ENCODE measurements around the gene ANK2. TPM values are rescaled to one million over a fixed set of nuclear protein-coding genes. Genes with fewer than 3 reads are reported as not detected.

The ANK2 gene
- total and polyA plus RNA-seq, 4 donors = 231 to 512 (median 262) TPM

DNA sequence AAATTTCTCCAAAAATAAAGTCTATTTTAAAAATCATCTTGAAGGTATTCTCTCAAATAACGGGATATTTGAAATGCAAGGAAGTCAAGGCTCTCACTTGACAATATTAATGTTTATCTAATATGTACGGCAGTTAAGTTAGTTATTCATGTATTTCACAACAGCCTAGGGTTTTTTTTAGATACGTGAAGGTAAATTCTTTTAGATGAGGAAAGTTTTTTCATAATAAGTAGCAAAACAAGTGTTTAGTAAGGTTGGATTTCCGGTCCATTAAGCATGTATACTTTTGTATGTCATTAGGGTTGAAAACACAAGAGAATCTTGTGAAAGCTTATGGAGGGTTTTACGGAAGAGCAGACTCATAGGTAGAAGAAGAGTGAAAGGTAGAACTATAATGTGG is 273.3 kb downstream of the ANK2 start:
- Histone ChIP-seq H3K36me3 (ENCODE audit: control insufficient read depth, insufficient read depth, low read length) (peaks cover 5% of the 10 kb centered on the region), H3K4me1 (ENCODE audit: control insufficient read depth, insufficient read depth, low read length) (no peaks in the 10 kb centered on the region), H3K9me3 (ENCODE audit: control insufficient read depth, insufficient read depth, low read length) (no peaks in the 10 kb centered on the region), H3K27me3 (ENCODE audit: control insufficient read depth, insufficient read depth, low read length) (no peaks in the 10 kb centered on the region), H3K27ac (ENCODE audit: low read depth, low read length) (no peak overlapping the region), H3K4me3 (ENCODE audit: low read depth, low read length) (no peak overlapping the region)
- no peak for DNase-seq (ENCODE audit: low read depth in 4 of 6, low spot score in 6 of 6)
- 94% methylated on average over 2 of the region's 5 CpGs for WGBS (ENCODE audit: insufficient coverage)

DNA sequence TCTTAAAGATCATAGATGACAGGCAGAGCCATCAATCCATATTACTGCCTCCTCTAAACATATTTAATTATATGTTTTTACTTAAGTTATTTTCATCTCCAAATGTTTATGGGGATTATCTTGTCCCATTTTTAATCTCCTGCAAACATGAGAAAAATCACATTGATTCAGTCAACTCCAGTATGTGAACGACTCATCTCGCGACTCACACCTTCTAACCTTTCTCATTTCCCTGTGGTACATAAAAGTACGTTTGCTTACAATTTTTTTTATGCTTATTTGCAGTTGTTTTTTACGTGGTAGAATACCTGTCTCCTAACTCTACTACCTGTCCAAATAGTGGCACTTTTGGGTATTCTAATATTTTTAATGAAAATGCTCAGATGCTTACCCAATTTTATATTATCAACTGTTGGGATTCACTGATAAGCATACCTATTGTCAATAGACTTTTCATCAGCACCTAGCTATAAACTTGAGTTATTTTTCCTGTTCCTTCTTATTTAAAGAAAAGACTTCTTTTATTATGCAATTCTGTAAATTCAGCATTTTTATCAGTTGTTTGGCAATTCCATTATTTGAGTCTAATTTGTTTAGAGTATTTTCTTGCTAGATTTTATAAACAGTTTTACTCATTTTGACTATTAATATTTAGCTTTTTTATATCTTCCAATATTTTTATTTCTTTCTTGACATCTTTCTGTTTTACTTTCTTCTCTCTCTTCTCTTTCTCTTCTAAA is 276.6 kb downstream of the ANK2 start:
- Histone ChIP-seq H3K4me1 (ENCODE audit: control insufficient read depth, insufficient read depth, low read length) (no peaks in the 10 kb centered on the region), H3K27ac (ENCODE audit: low read depth, low read length) (no peak overlapping the region), H3K9me3 (ENCODE audit: control insufficient read depth, insufficient read depth, low read length) (no peaks in the 10 kb centered on the region), H3K4me3 (ENCODE audit: low read depth, low read length) (no peak overlapping the region), H3K27me3 (ENCODE audit: control insufficient read depth, insufficient read depth, low read length) (no peaks in the 10 kb centered on the region), H3K36me3 (ENCODE audit: control insufficient read depth, insufficient read depth, low read length) (peaks cover 4% of the 10 kb centered on the region)
- no CpG with 5 or more reads among the region's 5 CpGs for WGBS (ENCODE audit: insufficient coverage)
- no peak for DNase-seq (ENCODE audit: low read depth in 4 of 6, low spot score in 6 of 6)

DNA sequence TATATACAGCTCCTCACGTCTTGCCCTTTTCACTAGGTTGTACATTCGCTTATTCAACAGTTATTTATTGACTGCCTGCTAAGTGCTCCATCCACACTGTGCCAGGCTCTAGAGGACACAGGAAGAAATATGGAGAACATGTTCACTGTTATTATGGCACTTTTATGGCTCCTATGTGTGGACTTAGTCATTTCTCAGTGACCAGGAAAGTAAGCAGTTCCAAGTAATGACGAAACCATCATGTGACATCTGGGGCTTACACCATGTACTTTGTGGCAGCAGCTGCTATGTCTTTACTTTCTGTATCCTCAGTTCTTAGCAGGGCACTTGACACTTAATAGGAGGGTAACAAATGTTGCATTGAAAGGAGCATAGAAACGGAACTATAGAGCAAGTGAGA is 278.0 kb downstream of the ANK2 start:
- H3K9me3 ChIP-seq (ENCODE audit: control insufficient read depth, insufficient read depth, low read length) = no peaks in the 10 kb centered on the region
- no peaks in the 10 kb centered on the region for H3K4me1 ChIP-seq (ENCODE audit: control insufficient read depth, insufficient read depth, low read length)
- DNase-seq (ENCODE audit: low read depth in 4 of 6, low spot score in 6 of 6) = peak in 2 of 6 donors; percentile 17 to 76
- H3K27me3 ChIP-seq (ENCODE audit: control insufficient read depth, insufficient read depth, low read length) = no peaks in the 10 kb centered on the region
- no peak overlapping the region for H3K4me3 ChIP-seq (ENCODE audit: low read depth, low read length)
- no peak overlapping the region for H3K27ac ChIP-seq (ENCODE audit: low read depth, low read length)
- 56% methylated on average over 1 of the region's 4 CpGs for WGBS (ENCODE audit: insufficient coverage)
- H3K36me3 ChIP-seq (ENCODE audit: control insufficient read depth, insufficient read depth, low read length) = peaks cover 6% of the 10 kb centered on the region

DNA sequence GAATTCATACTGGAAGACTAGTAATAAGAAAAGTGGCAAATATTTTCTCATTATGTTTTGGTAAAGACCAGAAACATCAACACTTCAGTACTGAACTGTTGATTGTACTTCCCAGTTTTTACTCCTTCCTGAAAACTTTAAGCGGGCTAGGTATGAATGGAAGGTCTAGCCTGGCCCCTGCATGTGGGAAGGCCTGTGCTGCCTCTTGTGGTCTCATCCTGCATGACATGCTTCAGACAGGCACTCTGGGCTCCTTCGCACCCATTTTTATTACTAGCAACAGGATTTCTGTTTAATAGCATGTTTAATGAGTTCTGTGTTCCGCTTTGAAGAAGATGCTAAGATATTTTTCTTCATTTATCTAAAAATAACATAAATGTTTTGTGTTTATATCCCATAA is 279.1 kb downstream of the ANK2 start:
- WGBS (ENCODE audit: insufficient coverage) = no CpG with 5 or more reads among the region's 3 CpGs
- H3K4me1 ChIP-seq (ENCODE audit: control insufficient read depth, insufficient read depth, low read length) = no peaks in the 10 kb centered on the region
- peaks cover 9% of the 10 kb centered on the region for H3K36me3 ChIP-seq (ENCODE audit: control insufficient read depth, insufficient read depth, low read length)
- no peak overlapping the region for H3K27ac ChIP-seq (ENCODE audit: low read depth, low read length)
- peak in 1 of 6 donors; percentile 39 for DNase-seq (ENCODE audit: low read depth in 4 of 6, low spot score in 6 of 6)
- H3K4me3 ChIP-seq (ENCODE audit: low read depth, low read length) = no peak overlapping the region
- no peaks in the 10 kb centered on the region for H3K9me3 ChIP-seq (ENCODE audit: control insufficient read depth, insufficient read depth, low read length)
- H3K27me3 ChIP-seq (ENCODE audit: control insufficient read depth, insufficient read depth, low read length) = no peaks in the 10 kb centered on the region

DNA sequence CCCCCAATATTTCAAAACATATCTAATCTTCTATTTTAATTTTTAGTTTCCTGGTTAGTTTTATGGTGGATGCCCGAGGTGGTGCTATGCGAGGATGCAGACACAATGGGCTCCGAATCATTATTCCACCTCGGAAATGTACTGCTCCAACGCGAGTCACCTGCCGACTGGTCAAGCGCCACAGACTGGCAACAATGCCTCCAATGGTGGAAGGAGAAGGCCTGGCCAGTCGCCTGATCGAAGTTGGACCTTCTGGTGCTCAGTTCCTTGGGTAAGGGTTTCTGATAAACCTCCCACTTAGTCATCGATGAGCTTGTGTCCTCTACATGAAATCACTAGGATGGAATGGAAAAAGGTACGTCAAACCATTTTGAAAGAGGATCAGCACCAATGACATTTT is 280.7 kb downstream of the ANK2 start:
- no peaks in the 10 kb centered on the region for H3K27me3 ChIP-seq (ENCODE audit: control insufficient read depth, insufficient read depth, low read length)
- no peak overlapping the region for H3K27ac ChIP-seq (ENCODE audit: low read depth, low read length)
- WGBS (ENCODE audit: insufficient coverage) = 100% methylated on average over 10 of the region's 12 CpGs
- peaks cover 9% of the 10 kb centered on the region for H3K36me3 ChIP-seq (ENCODE audit: control insufficient read depth, insufficient read depth, low read length)
- no peak overlapping the region for H3K4me3 ChIP-seq (ENCODE audit: low read depth, low read length)
- H3K4me1 ChIP-seq (ENCODE audit: control insufficient read depth, insufficient read depth, low read length) = no peaks in the 10 kb centered on the region
- H3K9me3 ChIP-seq (ENCODE audit: control insufficient read depth, insufficient read depth, low read length) = no peaks in the 10 kb centered on the region
- DNase-seq (ENCODE audit: low read depth in 4 of 6, low spot score in 6 of 6) = no peak

DNA sequence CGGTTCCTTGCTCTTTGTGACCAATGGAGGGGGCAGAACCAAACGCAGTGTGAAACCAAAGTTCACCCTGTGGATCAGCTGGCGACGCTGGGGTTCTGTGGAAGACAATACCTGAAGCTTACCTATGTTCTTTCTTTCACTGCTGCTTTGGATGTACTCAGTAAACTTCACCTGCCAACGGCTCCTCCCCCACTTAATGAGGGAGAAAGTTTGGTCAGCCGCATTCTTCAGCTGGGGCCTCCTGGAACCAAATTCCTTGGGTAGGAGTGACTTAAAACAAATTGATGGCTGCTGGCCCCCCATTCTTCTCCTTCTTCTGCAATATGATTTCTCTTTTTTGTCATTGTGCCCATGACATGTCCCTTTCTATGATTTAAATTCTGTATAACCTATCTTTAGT is 282.4 kb downstream of the ANK2 start:
- no peak for DNase-seq (ENCODE audit: low read depth in 4 of 6, low spot score in 6 of 6)
- Histone ChIP-seq H3K9me3 (ENCODE audit: control insufficient read depth, insufficient read depth, low read length) (no peaks in the 10 kb centered on the region), H3K27me3 (ENCODE audit: control insufficient read depth, insufficient read depth, low read length) (no peaks in the 10 kb centered on the region), H3K27ac (ENCODE audit: low read depth, low read length) (no peak overlapping the region), H3K36me3 (ENCODE audit: control insufficient read depth, insufficient read depth, low read length) (peaks cover 12% of the 10 kb centered on the region), H3K4me1 (ENCODE audit: control insufficient read depth, insufficient read depth, low read length) (no peaks in the 10 kb centered on the region), H3K4me3 (ENCODE audit: low read depth, low read length) (no peak overlapping the region)
- 77% methylated on average over 3 of the region's 6 CpGs for whole genome bisulfite sequencing (ENCODE audit: insufficient coverage)

DNA sequence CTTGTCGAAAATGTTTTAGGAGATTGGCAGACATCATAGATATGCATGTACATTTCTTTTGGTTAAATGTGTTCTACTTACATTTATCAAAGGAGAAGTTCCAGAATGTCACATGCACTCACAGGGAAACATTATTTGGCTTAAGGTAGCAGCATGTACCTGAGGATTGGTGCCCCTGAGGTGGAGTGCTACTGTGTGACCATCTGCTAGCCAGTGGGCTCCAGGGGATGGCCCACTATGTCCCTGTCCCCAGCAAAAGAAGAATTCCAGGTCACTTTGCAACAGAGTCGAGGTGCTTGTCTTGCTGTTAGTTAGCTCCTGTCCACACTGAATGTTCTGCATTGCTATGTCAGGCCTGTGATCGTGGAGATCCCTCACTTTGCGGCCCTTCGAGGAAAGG is 283.2 kb downstream of the ANK2 start:
- Histone ChIP-seq H3K27ac (ENCODE audit: low read depth, low read length) (no peak overlapping the region), H3K36me3 (ENCODE audit: control insufficient read depth, insufficient read depth, low read length) (peaks cover 12% of the 10 kb centered on the region), H3K9me3 (ENCODE audit: control insufficient read depth, insufficient read depth, low read length) (no peaks in the 10 kb centered on the region), H3K4me1 (ENCODE audit: control insufficient read depth, insufficient read depth, low read length) (no peaks in the 10 kb centered on the region), H3K4me3 (ENCODE audit: low read depth, low read length) (no peak overlapping the region), H3K27me3 (ENCODE audit: control insufficient read depth, insufficient read depth, low read length) (no peaks in the 10 kb centered on the region)
- 95% methylated on average over 4 of the region's 5 CpGs for WGBS (ENCODE audit: insufficient coverage)
- no peak for DNase-seq (ENCODE audit: low read depth in 4 of 6, low spot score in 6 of 6)

DNA sequence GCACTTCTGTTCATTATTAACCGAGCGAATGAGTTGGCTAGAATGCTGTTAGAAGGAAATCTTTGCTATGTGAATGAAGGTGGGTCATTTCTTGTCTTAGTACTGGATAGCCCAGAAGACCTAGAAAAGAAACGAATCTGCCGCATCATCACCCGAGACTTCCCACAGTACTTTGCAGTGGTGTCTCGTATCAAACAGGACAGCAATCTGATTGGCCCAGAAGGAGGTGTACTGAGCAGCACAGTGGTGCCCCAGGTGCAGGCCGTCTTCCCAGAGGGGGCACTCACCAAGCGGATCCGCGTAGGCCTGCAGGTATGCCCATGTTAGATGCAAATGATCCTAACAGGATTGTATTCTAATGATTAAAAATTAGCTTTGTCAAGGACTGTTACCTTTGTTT is 286.3 kb downstream of the ANK2 start:
- Histone ChIP-seq H3K27me3 (ENCODE audit: control insufficient read depth, insufficient read depth, low read length) (no peaks in the 10 kb centered on the region), H3K4me1 (ENCODE audit: control insufficient read depth, insufficient read depth, low read length) (no peaks in the 10 kb centered on the region), H3K4me3 (ENCODE audit: low read depth, low read length) (no peak overlapping the region), H3K36me3 (ENCODE audit: control insufficient read depth, insufficient read depth, low read length) (peaks cover 17% of the 10 kb centered on the region), H3K9me3 (ENCODE audit: control insufficient read depth, insufficient read depth, low read length) (no peaks in the 10 kb centered on the region), H3K27ac (ENCODE audit: low read depth, low read length) (no peak overlapping the region)
- no peak for DNase-seq (ENCODE audit: low read depth in 4 of 6, low spot score in 6 of 6)
- WGBS (ENCODE audit: insufficient coverage) = 94% methylated on average over 8 of the region's 10 CpGs

DNA sequence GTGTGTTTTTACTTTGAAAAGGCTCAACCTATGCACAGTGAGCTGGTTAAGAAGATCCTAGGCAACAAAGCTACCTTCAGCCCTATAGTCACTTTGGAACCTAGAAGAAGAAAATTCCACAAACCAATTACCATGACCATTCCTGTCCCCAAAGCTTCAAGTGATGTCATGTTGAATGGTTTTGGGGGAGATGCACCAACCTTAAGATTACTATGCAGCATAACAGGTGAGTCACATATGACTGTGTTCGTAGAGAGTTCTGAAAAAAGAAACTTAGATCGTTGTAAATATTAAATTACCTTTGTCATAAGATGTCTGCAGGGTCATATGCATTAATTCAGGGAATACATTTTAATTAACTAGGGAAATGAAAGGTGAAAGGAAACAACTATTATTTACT is 287.1 kb downstream of the ANK2 start:
- Histone ChIP-seq H3K27me3 (ENCODE audit: control insufficient read depth, insufficient read depth, low read length) (no peaks in the 10 kb centered on the region), H3K4me3 (ENCODE audit: low read depth, low read length) (no peak overlapping the region), H3K9me3 (ENCODE audit: control insufficient read depth, insufficient read depth, low read length) (no peaks in the 10 kb centered on the region), H3K27ac (ENCODE audit: low read depth, low read length) (no peak overlapping the region), H3K36me3 (ENCODE audit: control insufficient read depth, insufficient read depth, low read length) (peaks cover 17% of the 10 kb centered on the region), H3K4me1 (ENCODE audit: control insufficient read depth, insufficient read depth, low read length) (no peaks in the 10 kb centered on the region)
- WGBS (ENCODE audit: insufficient coverage) = no CpG with 5 or more reads among the region's 2 CpGs
- no peak for DNase-seq (ENCODE audit: low read depth in 4 of 6, low spot score in 6 of 6)

DNA sequence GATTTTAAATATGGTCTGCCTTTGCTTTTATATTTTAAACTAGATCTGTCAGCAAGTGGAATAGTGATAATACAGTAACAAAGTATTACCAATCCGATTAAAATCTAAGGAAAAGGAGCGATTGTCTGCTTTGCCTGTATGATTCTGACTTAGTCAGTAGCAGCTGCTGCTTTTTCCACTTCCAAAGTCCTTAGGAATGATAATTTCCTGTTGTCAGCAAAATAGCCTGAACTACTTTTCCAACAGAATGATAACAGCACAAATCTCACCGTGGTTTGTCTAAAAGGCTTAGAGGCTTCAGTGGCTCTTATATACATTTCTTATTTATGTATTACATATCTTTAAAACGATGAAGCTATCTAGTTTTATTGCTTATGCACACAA is 290.0 kb downstream of the ANK2 start:
- no peaks in the 10 kb centered on the region for H3K4me1 ChIP-seq (ENCODE audit: control insufficient read depth, insufficient read depth, low read length)
- peaks cover 19% of the 10 kb centered on the region for H3K36me3 ChIP-seq (ENCODE audit: control insufficient read depth, insufficient read depth, low read length)
- no CpG with 5 or more reads among the region's 4 CpGs for WGBS (ENCODE audit: insufficient coverage)
- H3K27ac ChIP-seq (ENCODE audit: low read depth, low read length) = peak overlapping the region; percentile 47
- no peak overlapping the region for H3K4me3 ChIP-seq (ENCODE audit: low read depth, low read length)
- H3K27me3 ChIP-seq (ENCODE audit: control insufficient read depth, insufficient read depth, low read length) = no peaks in the 10 kb centered on the region
- no peaks in the 10 kb centered on the region for H3K9me3 ChIP-seq (ENCODE audit: control insufficient read depth, insufficient read depth, low read length)
- no peak for DNase-seq (ENCODE audit: low read depth in 4 of 6, low spot score in 6 of 6)

Data from spinal cord (tissue), 10 donors.